ENCODE data around the gene KCP.

Gene KCP

GRCh38 chr7:128852537-128853254 is 57.8 kb downstream of the KCP start:
- TF ChIP-seq, protein P1, sequence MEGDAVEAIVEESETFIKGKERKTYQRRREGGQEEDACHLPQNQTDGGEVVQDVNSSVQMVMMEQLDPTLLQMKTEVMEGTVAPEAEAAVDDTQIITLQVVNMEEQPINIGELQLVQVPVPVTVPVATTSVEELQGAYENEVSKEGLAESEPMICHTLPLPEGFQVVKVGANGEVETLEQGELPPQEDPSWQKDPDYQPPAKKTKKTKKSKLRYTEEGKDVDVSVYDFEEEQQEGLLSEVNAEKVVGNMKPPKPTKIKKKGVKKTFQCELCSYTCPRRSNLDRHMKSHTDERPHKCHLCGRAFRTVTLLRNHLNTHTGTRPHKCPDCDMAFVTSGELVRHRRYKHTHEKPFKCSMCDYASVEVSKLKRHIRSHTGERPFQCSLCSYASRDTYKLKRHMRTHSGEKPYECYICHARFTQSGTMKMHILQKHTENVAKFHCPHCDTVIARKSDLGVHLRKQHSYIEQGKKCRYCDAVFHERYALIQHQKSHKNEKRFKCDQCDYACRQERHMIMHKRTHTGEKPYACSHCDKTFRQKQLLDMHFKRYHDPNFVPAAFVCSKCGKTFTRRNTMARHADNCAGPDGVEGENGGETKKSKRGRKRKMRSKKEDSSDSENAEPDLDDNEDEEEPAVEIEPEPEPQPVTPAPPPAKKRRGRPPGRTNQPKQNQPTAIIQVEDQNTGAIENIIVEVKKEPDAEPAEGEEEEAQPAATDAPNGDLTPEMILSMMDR (IDR thresholded peaks at IDR 0.05), result no peak
- Histone ChIP-seq H3K27ac (no peak overlapping the region), H3K36me3 (no peaks in the 10 kb centered on the region), H3K27me3 (peaks cover 19% of the 10 kb centered on the region), H3K4me1 (ENCODE audit: control insufficient read depth in 1 of 2, insufficient read depth in 1 of 2, low read depth in 1 of 2, low read length in 1 of 2) (no peaks in the 10 kb centered on the region), H3K4me3 (ENCODE audit: low read depth in 1 of 2, low read length in 1 of 2) (no peak overlapping the region), H3K9me3 (no peaks in the 10 kb centered on the region)

GRCh38 chr7:128849804-128850490 is 60.6 kb downstream of the KCP start:
- peaks cover 13% of the 10 kb centered on the region for H3K27me3 ChIP-seq
- no peaks in the 10 kb centered on the region for H3K4me1 ChIP-seq (ENCODE audit: control insufficient read depth in 1 of 2, insufficient read depth in 1 of 2, low read depth in 1 of 2, low read length in 1 of 2)
- no peak overlapping the region for H3K27ac ChIP-seq
- H3K9me3 ChIP-seq, result no peaks in the 10 kb centered on the region
- H3K4me3 ChIP-seq (ENCODE audit: low read depth in 1 of 2, low read length in 1 of 2), result no peak overlapping the region
- TF ChIP-seq, protein P1 (IDR thresholded peaks at IDR 0.05), result no peak
- H3K36me3 ChIP-seq, result no peaks in the 10 kb centered on the region

- TF ChIP-seq, protein P1 (IDR thresholded peaks at IDR 0.05), result no peak
- Histone ChIP-seq H3K9me3 (no peaks in the 10 kb centered on the region), H3K27me3 (peaks cover 7% of the 10 kb centered on the region), H3K27ac (no peak overlapping the region), H3K36me3 (no peaks in the 10 kb centered on the region), H3K4me1 (ENCODE audit: control insufficient read depth in 1 of 2, insufficient read depth in 1 of 2, low read depth in 1 of 2, low read length in 1 of 2) (no peaks in the 10 kb centered on the region), H3K4me3 (ENCODE audit: low read depth in 1 of 2, low read length in 1 of 2) (no peak overlapping the region)
Observed at GRCh38 chr7:128849156-128849515, 61.4 kb downstream of the KCP start.

GRCh38 chr7:128848289-128849155 is 62.0 kb downstream of the KCP start:
- TF ChIP-seq, protein P1 (IDR thresholded peaks at IDR 0.05), result no peak
- H3K27me3 ChIP-seq, result peaks cover under 1% of the 10 kb centered on the region
- no peaks in the 10 kb centered on the region for H3K9me3 ChIP-seq
- H3K36me3 ChIP-seq, result no peaks in the 10 kb centered on the region
- no peak overlapping the region for H3K4me3 ChIP-seq (ENCODE audit: low read depth in 1 of 2, low read length in 1 of 2)
- H3K4me1 ChIP-seq (ENCODE audit: control insufficient read depth in 1 of 2, insufficient read depth in 1 of 2, low read depth in 1 of 2, low read length in 1 of 2), result no peaks in the 10 kb centered on the region
- no peak overlapping the region for H3K27ac ChIP-seq

DNA sequence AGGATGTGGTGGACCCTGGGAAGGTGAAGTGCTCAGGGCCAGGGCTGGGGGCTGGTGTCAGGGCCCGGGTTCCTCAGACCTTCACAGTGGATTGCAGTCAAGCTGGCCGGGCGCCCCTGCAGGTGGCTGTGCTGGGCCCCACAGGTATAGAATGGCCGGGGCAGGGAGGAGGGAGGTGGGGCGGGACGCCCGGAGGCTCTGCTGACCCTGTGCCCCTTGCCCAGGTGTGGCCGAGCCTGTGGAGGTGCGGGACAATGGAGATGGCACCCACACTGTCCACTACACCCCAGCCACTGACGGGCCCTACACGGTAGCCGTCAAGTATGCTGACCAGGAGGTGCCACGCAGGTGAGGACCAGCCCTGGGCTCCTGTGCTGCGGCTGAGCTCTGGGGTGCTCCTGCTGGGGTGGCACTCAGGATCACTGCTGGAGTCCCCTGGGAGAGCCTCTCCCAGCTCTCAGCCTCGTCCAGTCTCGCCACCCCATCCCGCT is 62.7 kb downstream of the KCP start:
- TF ChIP-seq, protein P1 (IDR thresholded peaks at IDR 0.05), result no peak
- Histone ChIP-seq H3K4me3 (ENCODE audit: low read depth in 1 of 2, low read length in 1 of 2) (no peak overlapping the region), H3K36me3 (no peaks in the 10 kb centered on the region), H3K27me3 (no peaks in the 10 kb centered on the region), H3K4me1 (ENCODE audit: control insufficient read depth in 1 of 2, insufficient read depth in 1 of 2, low read depth in 1 of 2, low read length in 1 of 2) (no peaks in the 10 kb centered on the region), H3K9me3 (no peaks in the 10 kb centered on the region), H3K27ac (no peak overlapping the region)

Measured in neutrophil (primary cell).